ENCODE results near the gene TIGD1.
"Not testable (repeated sequence)": the region's sequence is repeated elsewhere in the genome, so short reads cannot be mapped to it uniquely, and the experiment has no call there.

TIGD1 gene

DNA sequence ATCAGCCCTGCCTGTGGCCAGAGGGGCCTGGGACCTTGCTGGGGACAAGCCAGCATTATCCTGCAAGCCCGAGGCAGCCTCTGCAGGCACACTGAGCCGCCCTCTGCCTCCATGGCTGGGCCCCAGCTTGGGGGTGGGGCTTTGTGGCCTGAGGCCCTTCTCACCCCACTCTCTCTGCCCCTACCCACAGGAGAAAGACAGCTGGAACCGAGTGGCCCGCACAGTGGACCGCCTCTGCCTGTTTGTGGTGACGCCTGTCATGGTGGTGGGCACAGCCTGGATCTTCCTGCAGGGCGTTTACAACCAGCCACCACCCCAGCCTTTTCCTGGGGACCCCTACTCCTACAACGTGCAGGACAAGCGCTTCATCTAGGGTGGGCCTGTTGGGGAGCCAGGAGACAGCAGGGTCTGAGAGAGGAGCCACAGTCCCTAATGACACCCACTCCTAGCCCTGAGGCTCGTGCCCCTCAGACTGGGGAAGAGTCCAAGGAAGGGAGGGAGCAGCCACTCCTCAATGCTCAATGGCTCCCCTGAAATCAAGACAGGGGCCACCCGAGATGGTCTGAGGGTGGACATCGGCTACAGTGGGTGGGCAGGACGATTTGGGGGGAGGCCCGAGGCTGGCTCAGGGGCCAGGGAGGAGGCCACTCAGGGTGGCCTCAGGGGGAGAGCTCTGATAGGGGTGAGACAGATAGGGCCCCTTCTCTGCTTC is 15.3 kb downstream of the TIGD1 start:
- Histone ChIP-seq H3K4me3 (ENCODE audit: low read length) (no peak overlapping the region), H3K9me2 (replicated peaks; ENCODE audit: insufficient read depth, low read length) (no peaks in the 10 kb centered on the region), H3K27ac (ENCODE audit: low read length) (no peak overlapping the region), H3K9me3 (replicated peaks; ENCODE audit: insufficient read depth, low read length) (no peaks in the 10 kb centered on the region), H3K36me3 (replicated peaks; ENCODE audit: insufficient read depth, low read length) (no peaks in the 10 kb centered on the region), H3K27me3 (replicated peaks; ENCODE audit: insufficient read depth, low read length) (peaks cover 5% of the 10 kb centered on the region; the same call in 1 of the 2 replicates), H3F3A (ENCODE audit: insufficient read depth, low read length) (no peaks in the 10 kb centered on the region), H2AFZ (ENCODE audit: low read length) (no peak overlapping the region), H4K20me1 (ENCODE audit: insufficient read depth, low read length) (no peaks in the 10 kb centered on the region), H3K79me2 (ENCODE audit: low read length) (no peaks in the 10 kb centered on the region), H3K9ac (ENCODE audit: low read length) (no peak overlapping the region), H3K4me1 (ENCODE audit: low read length) (no peaks in the 10 kb centered on the region), H3K4me2 (ENCODE audit: low read depth, low read length) (no peak overlapping the region)
- TF ChIP-seq EZH2 (optimal IDR thresholded peaks at IDR 0.05; ENCODE audit: low read depth, low read length): no peak
- no peak for TF ChIP-seq EZH2phosphoT487 (IDR thresholded peaks at IDR 0.05; ENCODE audit: low read length)
- TF ChIP-seq, protein P1, sequence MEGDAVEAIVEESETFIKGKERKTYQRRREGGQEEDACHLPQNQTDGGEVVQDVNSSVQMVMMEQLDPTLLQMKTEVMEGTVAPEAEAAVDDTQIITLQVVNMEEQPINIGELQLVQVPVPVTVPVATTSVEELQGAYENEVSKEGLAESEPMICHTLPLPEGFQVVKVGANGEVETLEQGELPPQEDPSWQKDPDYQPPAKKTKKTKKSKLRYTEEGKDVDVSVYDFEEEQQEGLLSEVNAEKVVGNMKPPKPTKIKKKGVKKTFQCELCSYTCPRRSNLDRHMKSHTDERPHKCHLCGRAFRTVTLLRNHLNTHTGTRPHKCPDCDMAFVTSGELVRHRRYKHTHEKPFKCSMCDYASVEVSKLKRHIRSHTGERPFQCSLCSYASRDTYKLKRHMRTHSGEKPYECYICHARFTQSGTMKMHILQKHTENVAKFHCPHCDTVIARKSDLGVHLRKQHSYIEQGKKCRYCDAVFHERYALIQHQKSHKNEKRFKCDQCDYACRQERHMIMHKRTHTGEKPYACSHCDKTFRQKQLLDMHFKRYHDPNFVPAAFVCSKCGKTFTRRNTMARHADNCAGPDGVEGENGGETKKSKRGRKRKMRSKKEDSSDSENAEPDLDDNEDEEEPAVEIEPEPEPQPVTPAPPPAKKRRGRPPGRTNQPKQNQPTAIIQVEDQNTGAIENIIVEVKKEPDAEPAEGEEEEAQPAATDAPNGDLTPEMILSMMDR (IDR thresholded peaks at IDR 0.05; ENCODE audit: low read length): no peak
- no peak for DNase-seq

DNA sequence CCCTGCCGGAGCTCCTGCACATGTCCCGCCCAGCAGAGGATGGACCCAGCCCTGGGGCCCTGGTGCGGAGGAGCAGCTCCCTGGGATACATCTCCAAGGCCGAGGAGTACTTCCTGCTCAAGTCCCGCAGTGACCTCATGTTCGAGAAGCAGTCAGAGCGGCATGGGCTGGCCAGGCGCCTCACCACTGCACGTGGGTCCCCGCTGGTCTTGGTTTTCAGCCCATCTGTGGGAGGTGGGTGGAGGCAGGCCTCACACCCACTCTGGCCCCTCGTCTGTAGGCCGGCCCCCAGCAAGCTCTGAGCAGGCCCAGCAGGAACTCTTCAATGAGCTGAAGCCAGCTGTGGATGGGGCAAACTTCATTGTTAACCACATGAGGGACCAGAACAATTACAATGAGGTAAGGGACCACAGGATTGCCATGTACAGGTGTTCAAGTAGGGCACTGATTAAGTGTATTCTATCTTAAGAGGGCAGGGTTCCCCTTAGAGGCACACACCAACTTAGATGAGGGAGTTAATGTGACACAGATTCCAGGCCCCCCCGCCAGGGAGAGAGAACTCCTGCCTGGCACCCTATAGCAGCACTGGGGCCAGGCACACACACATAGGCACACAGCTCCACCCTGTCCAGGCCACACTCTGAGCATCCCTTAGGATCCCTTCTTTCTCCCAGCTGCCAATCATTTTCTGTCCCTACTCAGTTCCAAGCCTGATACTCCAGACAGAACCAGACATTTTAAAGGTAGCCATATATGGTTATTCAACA is 16.2 kb downstream of the TIGD1 start:
- DNase-seq: no peak
- no peak overlapping the region for H2AFZ ChIP-seq (ENCODE audit: low read length)
- TF ChIP-seq EZH2phosphoT487 (IDR thresholded peaks at IDR 0.05; ENCODE audit: low read length) (no peak), EZH2 (optimal IDR thresholded peaks at IDR 0.05; ENCODE audit: low read depth, low read length) (no peak)
- TF ChIP-seq, protein P1 (IDR thresholded peaks at IDR 0.05; ENCODE audit: low read length): no peak

DNA sequence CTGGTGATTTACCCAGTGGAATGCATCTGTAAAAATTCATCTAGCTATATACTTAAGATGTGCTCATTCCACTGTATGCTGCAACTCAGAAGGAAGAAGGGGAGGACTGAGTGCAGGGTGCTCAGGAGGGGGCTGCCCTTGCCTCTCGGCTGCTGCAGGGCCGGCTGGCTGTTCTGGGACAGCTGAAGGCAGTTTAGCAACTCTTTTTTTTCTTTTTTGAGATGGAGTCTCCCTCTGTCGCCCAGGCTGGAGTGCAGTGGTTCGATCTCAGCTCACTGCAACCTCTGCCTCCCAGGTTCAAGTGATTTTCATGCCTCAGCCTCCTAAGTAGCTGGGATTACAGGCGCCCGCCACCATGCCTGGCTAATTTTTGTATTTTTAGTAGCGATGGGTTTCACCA is 17.5 kb downstream of the TIGD1 start:
- H3K9ac ChIP-seq (ENCODE audit: low read length); H3K9me3 ChIP-seq (replicated peaks; ENCODE audit: insufficient read depth, low read length); DNase-seq; H3K9me2 ChIP-seq (replicated peaks; ENCODE audit: insufficient read depth, low read length); H3K4me2 ChIP-seq (ENCODE audit: low read depth, low read length); H3K36me3 ChIP-seq (replicated peaks; ENCODE audit: insufficient read depth, low read length); H3K27ac ChIP-seq (ENCODE audit: low read length); H3K27me3 ChIP-seq (replicated peaks; ENCODE audit: insufficient read depth, low read length); H3K4me1 ChIP-seq (ENCODE audit: low read length); H3K4me3 ChIP-seq (ENCODE audit: low read length); H3K79me2 ChIP-seq (ENCODE audit: low read length); H4K20me1 ChIP-seq (ENCODE audit: insufficient read depth, low read length); H3F3A ChIP-seq (ENCODE audit: insufficient read depth, low read length); H2AFZ ChIP-seq (ENCODE audit: low read length): not testable (repeated sequence)

More for the DNA sequence above, 16.2 kb downstream of the TIGD1 start:
- Histone ChIP-seq H3F3A (ENCODE audit: insufficient read depth, low read length) (no peaks in the 10 kb centered on the region), H3K36me3 (replicated peaks; ENCODE audit: insufficient read depth, low read length) (no peaks in the 10 kb centered on the region), H3K4me1 (ENCODE audit: low read length) (no peaks in the 10 kb centered on the region), H4K20me1 (ENCODE audit: insufficient read depth, low read length) (no peaks in the 10 kb centered on the region), H3K4me2 (ENCODE audit: low read depth, low read length) (no peak overlapping the region), H3K27ac (ENCODE audit: low read length) (no peak overlapping the region), H3K9me3 (replicated peaks; ENCODE audit: insufficient read depth, low read length) (no peaks in the 10 kb centered on the region), H3K79me2 (ENCODE audit: low read length) (no peaks in the 10 kb centered on the region), H3K9ac (ENCODE audit: low read length) (no peak overlapping the region), H3K27me3 (replicated peaks; ENCODE audit: insufficient read depth, low read length) (peaks cover 5% of the 10 kb centered on the region; the same call in 1 of the 2 replicates), H3K4me3 (ENCODE audit: low read length) (no peak overlapping the region), H3K9me2 (replicated peaks; ENCODE audit: insufficient read depth, low read length) (no peaks in the 10 kb centered on the region)

DNA sequence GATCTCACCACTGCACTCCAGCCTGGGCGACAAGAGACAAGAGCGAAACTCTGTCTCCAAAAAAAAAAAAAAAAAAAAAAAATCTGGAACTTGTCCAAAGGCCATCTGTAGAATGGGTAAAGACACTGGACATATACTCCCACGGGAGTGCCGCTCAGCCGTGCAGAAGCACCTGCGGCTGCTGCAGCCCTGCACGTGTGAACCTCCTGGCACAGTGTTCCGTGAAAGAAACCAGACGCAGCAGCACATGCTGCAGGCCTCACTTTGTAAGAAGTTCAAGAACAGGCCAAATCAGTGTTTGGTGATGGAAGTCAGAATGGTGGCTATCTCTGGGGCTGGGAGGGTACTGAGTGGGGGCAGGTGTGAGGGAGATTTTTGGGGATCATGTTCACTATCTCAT is 17.9 kb downstream of the TIGD1 start:
- H3K9ac ChIP-seq (ENCODE audit: low read length): no peak overlapping the region
- DNase-seq: no peak
- H3K9me2 ChIP-seq (replicated peaks; ENCODE audit: insufficient read depth, low read length): no peaks in the 10 kb centered on the region
- no peaks in the 10 kb centered on the region for H3K9me3 ChIP-seq (replicated peaks; ENCODE audit: insufficient read depth, low read length)
- H3K27ac ChIP-seq (ENCODE audit: low read length): no peak overlapping the region
- H3K79me2 ChIP-seq (ENCODE audit: low read length): no peaks in the 10 kb centered on the region
- no peaks in the 10 kb centered on the region for H4K20me1 ChIP-seq (ENCODE audit: insufficient read depth, low read length)
- H3K4me3 ChIP-seq (ENCODE audit: low read length): no peak overlapping the region
- no peak for TF ChIP-seq EZH2 (optimal IDR thresholded peaks at IDR 0.05; ENCODE audit: low read depth, low read length)
- H3K4me1 ChIP-seq (ENCODE audit: low read length): no peaks in the 10 kb centered on the region
- H2AFZ ChIP-seq (ENCODE audit: low read length): no peak overlapping the region
- no peaks in the 10 kb centered on the region for H3F3A ChIP-seq (ENCODE audit: insufficient read depth, low read length)
- H3K4me2 ChIP-seq (ENCODE audit: low read depth, low read length): no peak overlapping the region
- no peaks in the 10 kb centered on the region for H3K27me3 ChIP-seq (replicated peaks; ENCODE audit: insufficient read depth, low read length)
- no peaks in the 10 kb centered on the region for H3K36me3 ChIP-seq (replicated peaks; ENCODE audit: insufficient read depth, low read length)

Data from MM.1S (cell line).